Raji (cell line): ENCODE data around the gene CCS.

Source experiments
- POLR2A ChIP-seq: IDR thresholded peaks from 2 replicates; pipeline ENCODE4 v1.6.1; 2011; ENCODE audit warnings: low read depth, low read length, control low read depth; ENCODE audit not compliant: insufficient read depth

Gene CCS

GRCh38 chr11:66557733-66558326, 35.2 kb upstream of the CCS start:
- no peak for TF ChIP-seq POLR2A

GRCh38 chr11:66559142-66559865, 33.7 kb upstream of the CCS start:
- TF ChIP-seq POLR2A = no peak

- TF ChIP-seq POLR2A = no peak
Measured at GRCh38 chr11:66559866-66560676, 32.9 kb upstream of the CCS start.

- no peak for TF ChIP-seq POLR2A
Measured at GRCh38 chr11:66561178-66561974, 31.6 kb upstream of the CCS start.

- no peak for TF ChIP-seq POLR2A
Measured at GRCh38 chr11:66561975-66562248, 31.1 kb upstream of the CCS start.

- no peak for TF ChIP-seq POLR2A
Measured at GRCh38 chr11:66562275-66562674, 30.7 kb upstream of the CCS start.

GRCh38 chr11:66562907-66563583, 29.9 kb upstream of the CCS start:
- TF ChIP-seq POLR2A = no peak

GRCh38 chr11:66563832-66564231, 29.2 kb upstream of the CCS start:
- no peak for TF ChIP-seq POLR2A

GRCh38 chr11:66564538-66564937, 28.4 kb upstream of the CCS start:
- TF ChIP-seq POLR2A = no peak

- TF ChIP-seq POLR2A = no peak
Measured at GRCh38 chr11:66564984-66565383, 28.0 kb upstream of the CCS start.

GRCh38 chr11:66566221-66566620, 26.8 kb upstream of the CCS start:
- no peak for TF ChIP-seq POLR2A

DNA sequence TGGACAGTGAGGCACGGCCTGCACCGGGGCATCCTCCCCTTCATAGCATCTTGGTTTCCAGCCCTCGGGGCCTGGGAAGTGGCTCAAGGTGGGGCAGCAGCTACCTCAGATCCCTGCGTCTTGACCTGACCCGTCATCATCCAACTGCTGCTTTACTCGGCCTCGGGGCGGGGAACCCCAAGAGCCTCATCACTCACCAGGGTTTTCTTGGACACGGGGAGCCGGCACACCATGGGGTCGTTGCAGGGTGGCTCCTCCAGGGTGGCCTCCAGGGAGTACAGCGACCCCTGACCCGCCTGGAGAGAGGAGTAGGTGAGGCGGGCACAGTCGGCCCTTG, 25.2 kb upstream of the CCS start:
- TF ChIP-seq POLR2A = no peak

DNA sequence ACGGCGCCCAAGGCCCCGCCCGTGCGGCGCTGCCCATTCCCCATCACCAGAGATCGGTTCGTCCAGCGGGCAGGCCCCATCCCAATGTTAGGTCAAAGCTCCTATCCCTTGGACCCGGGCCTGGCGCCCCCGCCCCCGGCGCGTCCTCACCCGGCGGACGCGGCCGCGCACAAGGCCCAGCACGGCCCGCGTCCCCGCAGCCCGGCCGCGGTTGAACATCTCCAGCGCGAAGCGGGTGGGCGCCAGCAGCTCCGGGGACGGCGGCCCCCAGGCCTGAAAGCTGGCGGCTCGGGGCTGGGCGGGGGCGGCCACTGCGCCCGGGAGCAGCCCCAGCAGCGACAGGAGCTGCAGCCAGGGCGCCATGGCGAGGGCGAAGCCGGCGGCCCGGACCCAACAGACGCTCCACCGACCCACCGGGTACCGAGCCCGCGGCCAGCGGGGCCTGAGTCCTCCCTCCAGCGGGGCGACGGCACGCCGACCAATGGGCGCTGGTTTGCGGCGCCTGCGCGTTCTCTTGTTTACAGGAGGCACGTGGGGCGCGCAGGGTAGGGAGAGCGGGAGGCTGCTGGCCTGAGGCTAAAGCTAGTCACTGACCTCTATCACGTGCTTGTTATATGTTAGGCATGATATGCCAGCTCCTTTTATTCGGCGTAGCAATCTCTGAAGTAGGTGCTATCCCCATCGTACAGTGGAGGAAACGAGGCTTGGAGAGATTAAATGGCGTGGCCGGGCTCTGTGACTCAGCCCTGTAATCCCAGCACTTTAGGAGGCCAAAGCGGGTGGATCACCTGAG, 24.7 kb upstream of the CCS start, which contains the start of gene CTSF:
CTSF (minus strand) TSS at position 483 of the 793 bp plus-strand sequence; CDS start at position 363, 120 bp downstream.
- TF ChIP-seq POLR2A = no peak

GRCh38 chr11:66569076-66569475, 23.9 kb upstream of the CCS start:
- TF ChIP-seq POLR2A = no peak
